Loucy (cell line): ENCODE results near the gene ENTREP1.

Experiments used
- EZH2phosphoT487 ChIP-seq: fragments of 200-600 bp; IDR thresholded peaks from 2 replicates; pipeline ENCODE4 v1.6.1; 2018; ENCODE audit warnings: antibody characterized with exemption, mild to moderate bottlenecking, moderate library complexity, borderline replicate concordance
- TF ChIP-seq, protein P1 (sequence below): fragments of 200-600 bp; sonication (generic); conservative IDR thresholded peaks from 2 replicates; pipeline ENCODE4 v1.5.1; 2014; ENCODE audit warnings: mild to moderate bottlenecking, antibody characterized with exemption, low read length

DNA sequence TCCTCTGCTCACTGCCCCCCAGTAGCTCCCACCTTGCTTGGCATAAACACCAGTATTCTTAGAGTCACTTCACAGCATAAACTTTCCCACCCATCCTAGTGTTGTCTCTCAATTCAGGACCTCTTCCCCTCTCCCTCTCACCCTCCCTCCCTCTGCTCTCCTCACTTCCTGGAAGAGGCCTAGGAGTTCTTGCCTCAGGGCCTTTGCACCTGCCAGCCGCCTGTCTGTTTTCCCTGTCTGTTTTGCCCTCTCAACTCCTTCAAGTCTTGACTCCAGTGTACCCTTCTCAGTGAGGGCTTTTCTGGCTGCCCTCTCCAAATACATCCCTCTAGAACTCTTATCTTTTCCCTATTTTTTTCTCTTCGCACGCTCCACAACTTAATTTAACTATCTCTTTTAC is 86.2 kb downstream of the ENTREP1 start:
- TF ChIP-seq, protein P1, sequence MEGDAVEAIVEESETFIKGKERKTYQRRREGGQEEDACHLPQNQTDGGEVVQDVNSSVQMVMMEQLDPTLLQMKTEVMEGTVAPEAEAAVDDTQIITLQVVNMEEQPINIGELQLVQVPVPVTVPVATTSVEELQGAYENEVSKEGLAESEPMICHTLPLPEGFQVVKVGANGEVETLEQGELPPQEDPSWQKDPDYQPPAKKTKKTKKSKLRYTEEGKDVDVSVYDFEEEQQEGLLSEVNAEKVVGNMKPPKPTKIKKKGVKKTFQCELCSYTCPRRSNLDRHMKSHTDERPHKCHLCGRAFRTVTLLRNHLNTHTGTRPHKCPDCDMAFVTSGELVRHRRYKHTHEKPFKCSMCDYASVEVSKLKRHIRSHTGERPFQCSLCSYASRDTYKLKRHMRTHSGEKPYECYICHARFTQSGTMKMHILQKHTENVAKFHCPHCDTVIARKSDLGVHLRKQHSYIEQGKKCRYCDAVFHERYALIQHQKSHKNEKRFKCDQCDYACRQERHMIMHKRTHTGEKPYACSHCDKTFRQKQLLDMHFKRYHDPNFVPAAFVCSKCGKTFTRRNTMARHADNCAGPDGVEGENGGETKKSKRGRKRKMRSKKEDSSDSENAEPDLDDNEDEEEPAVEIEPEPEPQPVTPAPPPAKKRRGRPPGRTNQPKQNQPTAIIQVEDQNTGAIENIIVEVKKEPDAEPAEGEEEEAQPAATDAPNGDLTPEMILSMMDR = no peak
- TF ChIP-seq EZH2phosphoT487 = no peak
